Measurements from ENCODE around the gene SLC9A3. TPM values are rescaled to one million over a fixed set of nuclear protein-coding genes. Genes with fewer than 3 reads are reported as not detected.

Gene SLC9A3
- total and polyA plus RNA-seq, 2 of the 13 experiments (the other 11 are each of a cell fraction or from before 2014, with no cell fraction given): 1.5 to 1.8 TPM

GRCh38 chr5:493119-493701 is 31.0 kb downstream of the SLC9A3 start (continued):
- TF ChIP-seq, protein P1, sequence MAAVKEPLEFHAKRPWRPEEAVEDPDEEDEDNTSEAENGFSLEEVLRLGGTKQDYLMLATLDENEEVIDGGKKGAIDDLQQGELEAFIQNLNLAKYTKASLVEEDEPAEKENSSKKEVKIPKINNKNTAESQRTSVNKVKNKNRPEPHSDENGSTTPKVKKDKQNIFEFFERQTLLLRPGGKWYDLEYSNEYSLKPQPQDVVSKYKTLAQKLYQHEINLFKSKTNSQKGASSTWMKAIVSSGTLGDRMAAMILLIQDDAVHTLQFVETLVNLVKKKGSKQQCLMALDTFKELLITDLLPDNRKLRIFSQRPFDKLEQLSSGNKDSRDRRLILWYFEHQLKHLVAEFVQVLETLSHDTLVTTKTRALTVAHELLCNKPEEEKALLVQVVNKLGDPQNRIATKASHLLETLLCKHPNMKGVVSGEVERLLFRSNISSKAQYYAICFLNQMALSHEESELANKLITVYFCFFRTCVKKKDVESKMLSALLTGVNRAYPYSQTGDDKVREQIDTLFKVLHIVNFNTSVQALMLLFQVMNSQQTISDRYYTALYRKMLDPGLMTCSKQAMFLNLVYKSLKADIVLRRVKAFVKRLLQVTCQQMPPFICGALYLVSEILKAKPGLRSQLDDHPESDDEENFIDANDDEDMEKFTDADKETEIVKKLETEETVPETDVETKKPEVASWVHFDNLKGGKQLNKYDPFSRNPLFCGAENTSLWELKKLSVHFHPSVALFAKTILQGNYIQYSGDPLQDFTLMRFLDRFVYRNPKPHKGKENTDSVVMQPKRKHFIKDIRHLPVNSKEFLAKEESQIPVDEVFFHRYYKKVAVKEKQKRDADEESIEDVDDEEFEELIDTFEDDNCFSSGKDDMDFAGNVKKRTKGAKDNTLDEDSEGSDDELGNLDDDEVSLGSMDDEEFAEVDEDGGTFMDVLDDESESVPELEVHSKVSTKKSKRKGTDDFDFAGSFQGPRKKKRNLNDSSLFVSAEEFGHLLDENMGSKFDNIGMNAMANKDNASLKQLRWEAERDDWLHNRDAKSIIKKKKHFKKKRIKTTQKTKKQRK (IDR thresholded peaks at IDR 0.05; ENCODE audit: low read length): no peak
- TF ChIP-seq CENPT (CRISPR knock-in tag; IDR thresholded peaks at IDR 0.05; ENCODE audit: low read depth) (no peak), NR2F6 (IDR thresholded peaks at IDR 0.05) (no peak), NR2F6 (CRISPR knock-in tag; IDR thresholded peaks at IDR 0.05) (no peak), ZBTB8A (CRISPR knock-in tag; IDR thresholded peaks at IDR 0.05; ENCODE audit: borderline replicate concordance, low read depth) (no peak), ZNF253 (CRISPR knock-in tag; IDR thresholded peaks at IDR 0.05; ENCODE audit: borderline replicate concordance) (no peak)

- peaks cover 11% of the 10 kb centered on the region for H3K4me1 ChIP-seq (ENCODE audit: insufficient read depth, low read length)
- H3K4me3 ChIP-seq (replicated peaks in 1 of 3; ENCODE audit: insufficient read depth in 1 of 3, low read depth in 2 of 3, low read length in 3 of 3): no peak overlapping the region
- TF ChIP-seq SRSF4 (IDR thresholded peaks at IDR 0.05; ENCODE audit: low read depth, low read length, poor library complexity, severe bottlenecking) (no peak), LBX2 (CRISPR knock-in tag; IDR thresholded peaks at IDR 0.05; ENCODE audit: borderline replicate concordance) (no peak), BCL3 (CRISPR knock-in tag; IDR thresholded peaks at IDR 0.05) (no peak), TBP (CRISPR knock-in tag; IDR thresholded peaks at IDR 0.05) (no peak), ZKSCAN5 (CRISPR knock-in tag; IDR thresholded peaks at IDR 0.05) (no peak), EZH2 (conservative IDR thresholded peaks at IDR 0.05; ENCODE audit: low read depth, low read length) (no peak), ZNF441 (CRISPR knock-in tag; IDR thresholded peaks at IDR 0.05; ENCODE audit: borderline replicate concordance) (no peak), ZNF672 (CRISPR knock-in tag; IDR thresholded peaks at IDR 0.05) (no peak), NR1H2 (CRISPR knock-in tag; IDR thresholded peaks at IDR 0.05; ENCODE audit: borderline replicate concordance, low read depth) (no peak), HDAC1 (CRISPR knock-in tag; IDR thresholded peaks at IDR 0.05) (no peak), ZNF30 (CRISPR knock-in tag; IDR thresholded peaks at IDR 0.05) (no peak), SMAD3 (CRISPR knock-in tag; IDR thresholded peaks at IDR 0.05) (no peak), REPIN1 (CRISPR knock-in tag; IDR thresholded peaks at IDR 0.05; ENCODE audit: borderline replicate concordance, low read depth) (no peak), ZFP1 (CRISPR knock-in tag; IDR thresholded peaks at IDR 0.05) (no peak), TCF7 (IDR thresholded peaks at IDR 0.05; ENCODE audit: low read depth) (no peak)
- WGBS (ENCODE audit: low lambda C conversion rate): 29% methylated on average over 5 of the region's 18 CpGs
- no peak overlapping the region for H3K9ac ChIP-seq (ENCODE audit: insufficient read depth, low read depth, low read length)
- H3K36me3 ChIP-seq (replicated peaks in 1 of 2; ENCODE audit: control insufficient read depth in 1 of 2, insufficient read depth in 2 of 2, low read length in 2 of 2): no peaks in the 10 kb centered on the region
- BruUV-seq (replicated peaks): no TSS peak
- POLR2A ChIA-PET: no interaction called here
- DNase-seq (ENCODE audit: low spot score) (no peak), ATAC-seq (no peak), FAIRE-seq (no peak)
- H2AFZ ChIP-seq (ENCODE audit: low read length): no peak overlapping the region
- intact Hi-C loops (cut with micrococcal nuclease; ENCODE audit: unreplicated experiment): no loop called here
- H3K9me3 ChIP-seq (ENCODE audit: low read length): no peaks in the 10 kb centered on the region
- no peaks in the 10 kb centered on the region for H4K20me1 ChIP-seq (ENCODE audit: insufficient read depth, low read length)
- peaks cover 19 to 81% of the 10 kb centered on the region in 2 experiments for H3K27me3 ChIP-seq (ENCODE audit: control insufficient read depth in 1 of 2, insufficient read depth in 2 of 2, low read length in 2 of 2)
- H3K79me2 ChIP-seq (ENCODE audit: insufficient read depth, low read length): no peaks in the 10 kb centered on the region
- CTCF ChIA-PET (ENCODE audit: low intra/inter-chr PET ratio, low total read pairs): no interaction called here
- in situ Hi-C loops (cut with HindIII; ENCODE audit: extremely low pct_ligation_motif_present, low pct_unique_long_range_greater_than_20kb): no loop called here
- H3K27ac ChIP-seq (ENCODE audit: extremely low read length, insufficient read depth, low read length): no peak overlapping the region
- no peak overlapping the region for H3K4me2 ChIP-seq (ENCODE audit: low read depth, low read length)
Measured at GRCh38 chr5:492314-492893, 31.8 kb downstream of the SLC9A3 start.

All from HepG2 (cell line).